LNCaP clone FGC (cell line): ENCODE measurements around the gene DOCK3.

Source experiments
- DNase-seq: peaks from one replicate; pipeline ENCODE4 v3.0.0-alpha.2; 2011; ENCODE audit warnings: low read depth
- H3K4me3 ChIP-seq: 2 replicates; pipeline ENCODE4 v1.5.1; 2011; ENCODE audit warnings: mild to moderate bottlenecking, low read depth, low read length, control low read depth
- CTCF ChIP-seq: IDR thresholded peaks from 2 replicates; pipeline ENCODE4 v1.5.1; 2012; ENCODE audit warnings: mild to moderate bottlenecking; ENCODE audit not compliant: control insufficient read depth, insufficient read depth; ENCODE audit errors: extremely low read depth

DOCK3 gene

DNA sequence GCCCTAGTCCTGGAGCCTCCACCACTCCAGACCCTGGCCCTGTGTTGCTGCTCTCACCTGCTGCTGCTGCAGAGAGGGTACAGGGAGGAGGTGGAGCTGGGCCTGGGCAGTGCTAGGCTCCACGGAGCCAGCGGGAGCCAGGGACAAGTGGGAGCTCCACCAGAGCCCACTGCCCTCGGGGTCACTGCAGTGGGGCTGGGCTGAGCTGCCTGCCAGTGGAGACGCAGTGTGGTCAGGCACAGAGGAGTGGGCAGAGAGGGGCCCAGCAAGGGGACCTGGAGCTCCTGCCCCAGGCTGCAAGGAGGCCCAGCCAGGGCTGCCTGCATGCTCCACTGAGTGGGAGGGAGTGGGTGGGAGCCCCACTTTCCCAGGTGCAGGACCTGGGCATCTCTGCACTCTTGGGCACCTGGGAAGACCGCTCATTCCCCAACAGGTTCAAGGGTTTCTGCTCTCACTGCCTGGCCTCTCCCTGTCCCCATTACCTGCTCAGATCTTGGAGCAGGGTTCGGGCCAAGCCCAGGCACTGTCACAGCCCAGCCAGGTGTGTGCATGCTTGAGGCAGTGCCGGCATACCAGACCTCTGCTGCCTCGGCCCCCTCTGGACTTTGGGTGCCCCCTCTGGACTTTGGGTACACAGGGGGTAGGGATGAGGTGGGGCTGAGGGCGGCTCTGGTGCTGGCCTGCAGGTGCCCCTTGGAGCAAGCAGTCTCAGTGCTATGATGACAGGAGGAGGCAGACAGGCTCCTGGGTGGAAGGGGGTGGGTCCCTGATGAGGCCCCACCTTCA, 308.0 kb downstream of the DOCK3 start:
- DNase-seq: no peak
- no peak for TF ChIP-seq CTCF
- H3K4me3 ChIP-seq: no peak overlapping the region

GRCh38 chr3:50983887-50984286, 309.2 kb downstream of the DOCK3 start:
- TF ChIP-seq CTCF: no peak
- H3K4me3 ChIP-seq: no peak overlapping the region

GRCh38 chr3:50985893-50986292, 311.2 kb downstream of the DOCK3 start:
- no peak for DNase-seq
- H3K4me3 ChIP-seq: no peak overlapping the region
- no peak for TF ChIP-seq CTCF

More at GRCh38 chr3:50983887-50984286, 309.2 kb downstream of the DOCK3 start:
- DNase-seq: no peak

- no peak overlapping the region for H3K4me3 ChIP-seq
- no peak for TF ChIP-seq CTCF
- DNase-seq: no peak
These were observed 312.0 kb downstream of the DOCK3 start for GRCh38 chr3:50986726-50987125.

DNA sequence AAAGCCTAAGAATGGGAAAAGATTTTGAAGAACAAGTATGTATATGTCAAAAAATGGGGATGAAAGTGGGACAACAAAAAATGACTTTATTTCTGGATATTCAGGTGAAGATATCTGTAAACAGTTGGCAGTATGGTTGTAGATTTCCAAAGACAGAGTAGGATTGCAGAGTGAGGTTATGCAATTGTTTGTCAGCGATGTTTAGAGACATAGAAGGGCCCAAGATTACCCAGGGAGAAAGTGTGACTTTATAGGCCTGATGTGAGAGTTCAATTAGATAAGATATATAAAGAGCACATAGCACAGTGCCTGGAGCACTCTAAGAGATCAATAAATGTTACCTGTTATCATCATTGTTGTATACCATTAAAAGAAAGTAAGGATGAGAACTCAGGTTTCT, 319.8 kb downstream of the DOCK3 start:
- TF ChIP-seq CTCF: no peak
- H3K4me3 ChIP-seq: no peak overlapping the region
- DNase-seq: no peak

- TF ChIP-seq CTCF: no peak
- no peak overlapping the region for H3K4me3 ChIP-seq
These were observed 320.5 kb downstream of the DOCK3 start for GRCh38 chr3:50995085-50995824.

More at GRCh38 chr3:50995085-50995824, 320.5 kb downstream of the DOCK3 start:
- no peak for DNase-seq
